IMR-90 (cell line): ENCODE data around the gene CHRNG. TPM values are rescaled to one million over a fixed set of nuclear protein-coding genes. Genes with fewer than 3 reads are reported as not detected.
A peak's percentile ranks its signal among the peaks of the same experiment; 100 is the strongest.

Experiments
- ATAC-seq: fragments of 200-7000 bp; cut with Tn5 transposase; 2 replicates; pipeline ENCODE4 v1.9.1; 2020; ENCODE audit warnings: low read depth, mild to moderate bottlenecking, moderate library complexity
- BruUV-seq: library from RNA; stranded (reverse); fragments of 400-500 nt; replicated peaks from 2 replicates; lab custom pipeline; 2021; lab: Mats Ljungman, UMichigan
- CTCF ChIA-PET: fragments of 300-600 bp; formaldehyde crosslinking; extraction: SDS; loops from one replicate; lab custom pipeline; 2021; ENCODE audit warnings: antibody characterized with exemption; lab: Yijun Ruan, JAX
- POLR2A ChIA-PET: fragments of 300-600 bp; sonication (Branson Sonifier 250); formaldehyde crosslinking; loops from one replicate; lab custom pipeline; 2022; ENCODE audit warnings: antibody characterized with exemption; ENCODE audit not compliant: unreplicated experiment; lab: Charles Lee
- DNase-seq: peaks from one replicate; pipeline ENCODE4 v3.0.0; 2013
- H2AFZ ChIP-seq: replicated peaks from 2 replicates; pipeline ENCODE3; 2013; ENCODE audit warnings: low read length, mild to moderate bottlenecking; ENCODE audit not compliant: poor library complexity
- H2AK5ac ChIP-seq: 2 replicates; pipeline ENCODE4 v1.6.1; 2013; ENCODE audit warnings: low read depth, low read length, inconsistent platforms
- H2AK9ac ChIP-seq: replicated peaks from 2 replicates; pipeline ENCODE3; 2013; ENCODE audit warnings: mild to moderate bottlenecking, low read depth, low read length, moderate library complexity; ENCODE audit not compliant: poor library complexity
- H2BK120ac ChIP-seq: 2 replicates; pipeline ENCODE4 v1.6.1; 2013; ENCODE audit warnings: low read depth, low read length, inconsistent platforms
- H2BK15ac ChIP-seq: 3 replicates; pipeline ENCODE4 v1.6.1; 2013; ENCODE audit warnings: low read depth, low read length, inconsistent platforms
- H2BK20ac ChIP-seq: 2 replicates; pipeline ENCODE4 v1.6.1; 2013; ENCODE audit warnings: low read depth, mild to moderate bottlenecking, inconsistent platforms, low read length, moderate library complexity
- H2BK5ac ChIP-seq: 2 replicates; pipeline ENCODE4 v1.6.1; 2013; ENCODE audit warnings: mild to moderate bottlenecking, low read depth, low read length, inconsistent platforms; ENCODE audit not compliant: poor library complexity, severe bottlenecking
- H3K14ac ChIP-seq: replicated peaks from 2 replicates; pipeline ENCODE4 v1.6.1; 2013; ENCODE audit warnings: low read depth, low read length, inconsistent platforms
- H3K18ac ChIP-seq: 2 replicates; pipeline ENCODE4 v1.6.1; 2013; ENCODE audit warnings: low read depth, low read length, control low read depth
- H3K23ac ChIP-seq: 2 replicates; pipeline ENCODE4 v1.6.1; 2013; ENCODE audit warnings: low read depth, low read length, inconsistent platforms
- H3K27ac ChIP-seq: 2 replicates; pipeline ENCODE4 v1.5.1; 2013; ENCODE audit warnings: mild to moderate bottlenecking, control low read depth, low read length; ENCODE audit not compliant: insufficient read depth
- H3K27me3 ChIP-seq: 2 replicates; pipeline ENCODE4 v1.6.1; 2013; ENCODE audit warnings: low read length; ENCODE audit not compliant: control insufficient read depth, insufficient read depth
- H3K36me3 ChIP-seq: 2 replicates; pipeline ENCODE4 v1.6.1; 2013; ENCODE audit warnings: low read length, mixed read lengths; ENCODE audit not compliant: control insufficient read depth, insufficient read depth
- H3K4ac ChIP-seq: 2 replicates; pipeline ENCODE4 v1.6.1; 2013; ENCODE audit warnings: low read depth, low read length, inconsistent platforms
- H3K4me1 ChIP-seq: 2 replicates; pipeline ENCODE4 v1.6.1; 2013; ENCODE audit warnings: low read length, mixed read lengths; ENCODE audit not compliant: control insufficient read depth, insufficient read depth
- H3K4me2 ChIP-seq: 2 replicates; pipeline ENCODE4 v1.6.1; 2013; ENCODE audit warnings: low read depth, mild to moderate bottlenecking, control low read depth, low read length, moderate library complexity
- H3K4me3 ChIP-seq: 2 replicates; pipeline ENCODE4 v1.5.1; 2013; ENCODE audit warnings: low read depth, mild to moderate bottlenecking, control low read depth, low read length, moderate library complexity; ENCODE audit not compliant: insufficient read depth
- H3K56ac ChIP-seq: 2 replicates; pipeline ENCODE4 v1.6.1; 2013; ENCODE audit warnings: low read length, inconsistent platforms; ENCODE audit not compliant: insufficient read depth; ENCODE audit errors: extremely low read depth
- H3K79me1 ChIP-seq, 2 experiments: 2 replicates each; pipeline ENCODE4 v1.6.1; 2013; ENCODE audit warnings: low read length in 2 of 2, inconsistent platforms in 1 of 2, low read depth in 1 of 2
- H3K9ac ChIP-seq: 2 replicates; pipeline ENCODE4 v1.6.1; 2013; ENCODE audit warnings: low read depth, low read length, control low read depth
- H3K9me1 ChIP-seq: 2 replicates; pipeline ENCODE4 v1.6.1; 2013; ENCODE audit warnings: low read length, inconsistent platforms; ENCODE audit not compliant: insufficient read depth
- H3K9me3 ChIP-seq: 2 replicates; pipeline ENCODE4 v1.6.1; 2013; ENCODE audit warnings: low read length; ENCODE audit not compliant: control insufficient read depth, insufficient read depth
- H4K20me1 ChIP-seq: 2 replicates; pipeline ENCODE4 v1.6.1; 2013; ENCODE audit warnings: low read length, inconsistent platforms; ENCODE audit not compliant: insufficient read depth
- H4K5ac ChIP-seq: 2 replicates; pipeline ENCODE4 v1.6.1; 2013; ENCODE audit warnings: mild to moderate bottlenecking, low read depth, low read length, control low read depth
- H4K8ac ChIP-seq, 2 experiments: 2 replicates each; pipeline ENCODE4 v1.6.1; 2013; ENCODE audit warnings: low read depth in 2 of 2, low read length in 2 of 2, control low read depth in 1 of 2, inconsistent platforms in 1 of 2
- H4K91ac ChIP-seq: 2 replicates; pipeline ENCODE4 v1.6.1; 2013; ENCODE audit warnings: low read depth, low read length, inconsistent platforms; ENCODE audit not compliant: insufficient read depth
- CEBPB ChIP-seq: IDR thresholded peaks from 2 replicates; pipeline ENCODE4 v1.6.1; 2012; ENCODE audit warnings: low read depth, low read length, improper control_type of control experiment
- WGBS, 2 experiments: methylation state at CpG; one replicate each; pipeline versions ENCODE4 v1.1.5 to v1.1.7; 2013; ENCODE audit warnings: missing lambda C conversion rate in 2 of 2; ENCODE audit not compliant: insufficient read length in 1 of 2; ENCODE audit errors: extremely low coverage in 2 of 2; 5-methylcytosine and 5-hydroxymethylcytosine counted together
- dilution Hi-C: fragments of 300-500 bp; cut with HindIII; formaldehyde crosslinking; loops from one replicate; pipeline ENCODE4 v1.14.3; 2018; ENCODE audit warnings: low sequenced_read_pairs; ENCODE audit not compliant: unreplicated experiment
- in situ Hi-C: fragments of 300-500 bp; cut with MboI; formaldehyde crosslinking; loops from 3 replicates; pipeline ENCODE4 v1.14.3; 2019; ENCODE audit warnings: low sequenced_read_pairs, inconsistent platforms, mixed read lengths
- intact Hi-C: fragments of 100-400 bp; cut with micrococcal nuclease; formaldehyde crosslinking; loops from 2 replicates; pipeline ENCODE4 v1.10.0; 2022
- polyA plus RNA-seq, 3 experiments: library from polyadenylated mRNA; depleted of rRNA; stranded (reverse); fragments of >200 nt; gene quantifications; 2 replicates each; pipeline ENCODE4 v1.2.3, GENCODE V29; 2012; ENCODE audit warnings: low replicate concordance in 1 of 3
- total RNA-seq: library from RNA; depleted of rRNA; stranded (reverse); fragments of >200 nt; gene quantifications from 2 replicates; pipeline ENCODE4 v1.2.3, GENCODE V29; 2012; rRNA removed
- TF ChIP-seq, protein P1 (sequence below): fragments of 150-350 bp; IDR thresholded peaks from 2 replicates; pipeline ENCODE4 v1.6.1; 2017; ENCODE audit warnings: mild to moderate bottlenecking, antibody characterized with exemption, low read length, low read depth

CHRNG gene
- total and polyA plus RNA-seq, 2 of the 4 experiments (the other 2 are of a cell fraction): not detected

DNA sequence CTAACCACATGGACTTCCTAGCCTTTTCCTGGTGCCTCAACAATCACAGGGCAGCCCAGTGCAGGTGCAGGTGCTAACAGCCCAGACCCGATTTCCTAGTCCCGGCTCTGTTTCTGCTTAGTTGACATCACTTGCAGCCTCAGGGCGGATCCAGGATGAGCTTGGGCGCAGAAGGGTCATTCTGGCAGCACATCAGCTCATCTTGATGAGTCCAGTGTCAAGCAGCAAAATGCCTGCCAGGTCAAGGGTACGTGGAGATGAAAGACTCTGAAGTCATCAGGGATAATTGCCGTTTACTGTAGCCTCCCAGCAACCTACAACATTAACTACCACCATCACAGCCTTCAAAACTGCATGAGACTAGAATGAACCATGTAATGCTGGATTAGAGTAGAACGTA lies 54.5 kb downstream of the CHRNG start:
- no peaks in the 10 kb centered on the region for H3K79me1 ChIP-seq
- H3K23ac ChIP-seq: no peak overlapping the region
- in situ Hi-C loops (no loop called here), dilution Hi-C loops (no loop called here), intact Hi-C loops (no loop called here)
- ATAC-seq (no peak), DNase-seq (no peak)
- no peak overlapping the region for H4K91ac ChIP-seq
- H3K4me2 ChIP-seq: no peak overlapping the region
- ChIA-PET POLR2A (interaction anchor here (0.5 kb wide), 1 partner anchor 210 kb away, joined by 3 read pairs; no protein-coding TSS in a partner anchor), CTCF (interaction anchor here (1.2 kb wide), 1 partner anchor 11 kb away, joined by 3 read pairs; no protein-coding TSS in a partner anchor)
- no peaks in the 10 kb centered on the region; the same call in 1 of the 2 replicates for H3K27me3 ChIP-seq
- H2BK20ac ChIP-seq: no peak overlapping the region
- H3K4me3 ChIP-seq: no peak overlapping the region
- WGBS, 2 experiments: 87% methylated on average over 3 of the region's 7 CpGs; no CpG with 5 or more reads in 1 of the 2 experiments
- H3K27ac ChIP-seq: no peak overlapping the region
- no peak overlapping the region for H3K56ac ChIP-seq
- no peak overlapping the region for H3K18ac ChIP-seq
- BruUV-seq: no TSS peak
- no peak overlapping the region for H2AFZ ChIP-seq
- TF ChIP-seq, protein P1, sequence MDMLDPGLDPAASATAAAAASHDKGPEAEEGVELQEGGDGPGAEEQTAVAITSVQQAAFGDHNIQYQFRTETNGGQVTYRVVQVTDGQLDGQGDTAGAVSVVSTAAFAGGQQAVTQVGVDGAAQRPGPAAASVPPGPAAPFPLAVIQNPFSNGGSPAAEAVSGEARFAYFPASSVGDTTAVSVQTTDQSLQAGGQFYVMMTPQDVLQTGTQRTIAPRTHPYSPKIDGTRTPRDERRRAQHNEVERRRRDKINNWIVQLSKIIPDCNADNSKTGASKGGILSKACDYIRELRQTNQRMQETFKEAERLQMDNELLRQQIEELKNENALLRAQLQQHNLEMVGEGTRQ: no peak
- TF ChIP-seq CEBPB: no peak
- H3K4ac ChIP-seq: no peak overlapping the region
- H2AK9ac ChIP-seq: no peak overlapping the region
- H4K8ac ChIP-seq: no peak overlapping the region
- H3K9ac ChIP-seq: no peak overlapping the region
- H2BK120ac ChIP-seq: no peak overlapping the region
- no peak overlapping the region for H2BK5ac ChIP-seq
- peak overlapping the region; percentile 13; the same call in 1 of the 2 replicates for H2AK5ac ChIP-seq
- H3K14ac ChIP-seq: no peak overlapping the region
- no peak overlapping the region for H4K5ac ChIP-seq
- H3K36me3 ChIP-seq: no peaks in the 10 kb centered on the region
- H2BK15ac ChIP-seq: no peak overlapping the region
- peaks cover 3% of the 10 kb centered on the region; the same call in 1 of the 2 replicates for H3K9me1 ChIP-seq
- H3K9me3 ChIP-seq: no peaks in the 10 kb centered on the region
- H4K20me1 ChIP-seq: no peaks in the 10 kb centered on the region
- no peaks in the 10 kb centered on the region for H3K4me1 ChIP-seq

Other genes starting within 250 kb of the CHRNG start
- not detected in 2 replicates for gene ALPP, start 160.9 kb upstream of the CHRNG start, total RNA-seq
- not detected in 2 replicates for gene ALPP, start 160.9 kb upstream of the CHRNG start, polyA plus RNA-seq (2012; rRNA removed)
- gene ALPG, start 132.8 kb upstream of the CHRNG start, total RNA-seq: not detected in 2 replicates
- gene ALPG, start 132.8 kb upstream of the CHRNG start, polyA plus RNA-seq (2012; rRNA removed): not detected in 2 replicates
- not detected in 2 replicates for gene ALPI, start 83.5 kb upstream of the CHRNG start, total RNA-seq
- not detected in 2 replicates for gene ALPI, start 83.5 kb upstream of the CHRNG start, polyA plus RNA-seq (2012; rRNA removed)
- not detected in 2 replicates for gene ECEL1, start 51.9 kb upstream of the CHRNG start, total RNA-seq
- not detected in 2 replicates for gene ECEL1, start 51.9 kb upstream of the CHRNG start, polyA plus RNA-seq (2012; rRNA removed)
- gene PRSS56, start 19.3 kb upstream of the CHRNG start, total RNA-seq: not detected in 2 replicates
- gene PRSS56, start 19.3 kb upstream of the CHRNG start, polyA plus RNA-seq (2012; rRNA removed): not detected in 2 replicates
- gene CHRND, start 13.5 kb upstream of the CHRNG start, total RNA-seq: not detected in 2 replicates
- not detected in 2 replicates for gene CHRND, start 13.5 kb upstream of the CHRNG start, polyA plus RNA-seq (2012; rRNA removed)
- gene TIGD1, start 10.9 kb downstream of the CHRNG start, total RNA-seq: 2.7 and 2.8 TPM in 2 replicates
- 2.4 and 2.9 TPM in 2 replicates for gene TIGD1, start 10.9 kb downstream of the CHRNG start, polyA plus RNA-seq (2012; rRNA removed)
- gene EIF4E2, start 11.0 kb downstream of the CHRNG start, total RNA-seq: 105 and 149 TPM in 2 replicates
- 44.0 and 52.1 TPM in 2 replicates for gene EIF4E2, start 11.0 kb downstream of the CHRNG start, polyA plus RNA-seq (2012; rRNA removed)
- gene EFHD1, start 93.9 kb downstream of the CHRNG start, total RNA-seq: not detected in 2 replicates
- 0.27 and 0.36 TPM in 2 replicates for gene EFHD1, start 93.9 kb downstream of the CHRNG start, polyA plus RNA-seq (2012; rRNA removed)
- gene GIGYF2, start 157.6 kb downstream of the CHRNG start, total RNA-seq: 52.5 and 66.0 TPM in 2 replicates
- 14.7 and 18.3 TPM in 2 replicates for gene GIGYF2, start 157.6 kb downstream of the CHRNG start, polyA plus RNA-seq (2012; rRNA removed)
- not detected in 2 replicates for gene KCNJ13, start 236.9 kb downstream of the CHRNG start, total RNA-seq
- gene KCNJ13, start 236.9 kb downstream of the CHRNG start, polyA plus RNA-seq (2012; rRNA removed): not detected in 2 replicates